ENCODE measurements around the gene TFAP2D. TPM values are rescaled to one million over a fixed set of nuclear protein-coding genes. Genes with fewer than 3 reads are reported as not detected.

TFAP2D gene
- total and polyA plus RNA-seq, 2 of the 4 experiments (the other 2 are of a cell fraction) = not detected

DNA sequence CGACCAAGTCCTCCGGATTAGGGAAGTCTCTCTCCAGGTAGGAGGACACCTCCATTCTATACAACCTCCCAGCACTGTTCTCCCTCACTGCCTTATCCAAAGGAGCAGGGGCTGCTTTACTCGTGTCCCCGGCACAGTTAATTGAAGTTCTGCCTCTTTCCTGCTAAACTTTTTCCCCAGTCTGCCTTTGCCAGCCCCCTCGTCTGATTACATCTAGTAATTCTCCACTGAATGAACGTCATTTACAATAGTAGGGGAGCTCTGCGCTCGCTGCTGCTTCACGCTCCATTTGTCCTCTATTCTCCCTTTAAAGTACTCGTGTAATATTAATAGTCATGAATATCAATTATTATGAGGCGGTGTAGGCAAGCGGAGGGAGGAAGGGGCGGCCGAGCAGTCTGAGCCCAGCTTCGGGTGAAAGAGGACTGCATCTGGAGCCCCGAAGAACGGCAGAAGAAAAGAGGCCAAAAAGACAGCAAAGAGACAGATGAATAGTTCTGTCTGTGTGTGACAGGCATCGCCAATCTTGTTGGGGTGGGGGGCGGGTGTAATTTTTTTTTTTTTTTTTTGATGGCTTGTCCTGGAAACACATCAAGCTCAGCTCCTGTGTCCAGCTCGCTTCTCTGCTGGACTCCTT is 108.2 kb downstream of the TFAP2D start:
- Histone ChIP-seq H4K91ac (ENCODE audit: insufficient read depth, low read depth, low read length) (no peak overlapping the region), H2BK15ac (ENCODE audit: low read depth, low read length) (no peak overlapping the region), H2AK5ac (ENCODE audit: low read depth, low read length) (no peak overlapping the region), H3K79me1 (ENCODE audit: low read depth in 1 of 2, low read length in 2 of 2) (no peaks in the 10 kb centered on the region), H3K56ac (ENCODE audit: extremely low read depth, insufficient read depth, low read length) (no peak overlapping the region), H3K14ac (replicated peaks; ENCODE audit: low read depth, low read length) (no peak overlapping the region), H3K4me2 (ENCODE audit: low read depth, low read length) (no peak overlapping the region), H2AFZ (replicated peaks; ENCODE audit: low read length, poor library complexity) (no peak overlapping the region), H2BK5ac (ENCODE audit: low read depth, low read length, poor library complexity, severe bottlenecking) (no peak overlapping the region), H3K18ac (ENCODE audit: low read depth, low read length) (no peak overlapping the region), H3K23ac (ENCODE audit: low read depth, low read length) (no peak overlapping the region; the same call in 1 of the 2 replicates), H4K5ac (ENCODE audit: low read depth, low read length) (no peak overlapping the region), H3K36me3 (ENCODE audit: control insufficient read depth, insufficient read depth, low read length) (no peaks in the 10 kb centered on the region), H3K4me1 (ENCODE audit: control insufficient read depth, insufficient read depth, low read length) (no peaks in the 10 kb centered on the region), H3K4ac (ENCODE audit: low read depth, low read length) (no peak overlapping the region), H3K9ac (ENCODE audit: low read depth, low read length) (no peak overlapping the region), H4K8ac (ENCODE audit: low read depth in 2 of 2, low read length in 2 of 2) (no peak overlapping the region), H3K27ac (ENCODE audit: insufficient read depth, low read length) (no peak overlapping the region), H2AK9ac (replicated peaks; ENCODE audit: low read depth, low read length, poor library complexity) (no peak overlapping the region), H3K27me3 (ENCODE audit: control insufficient read depth, insufficient read depth, low read length) (peaks cover 69% of the 10 kb centered on the region), H2BK20ac (ENCODE audit: low read depth, low read length) (no peak overlapping the region), H3K9me1 (ENCODE audit: insufficient read depth, low read length) (no peaks in the 10 kb centered on the region), H3K9me3 (ENCODE audit: control insufficient read depth, insufficient read depth, low read length) (no peaks in the 10 kb centered on the region; the same call in 1 of the 2 replicates), H2BK120ac (ENCODE audit: low read depth, low read length) (no peak overlapping the region), H4K20me1 (ENCODE audit: insufficient read depth, low read length) (no peaks in the 10 kb centered on the region), H3K4me3 (ENCODE audit: insufficient read depth, low read depth, low read length) (no peak overlapping the region)
- TF ChIP-seq MAZ (IDR thresholded peaks at IDR 0.05; ENCODE audit: borderline replicate concordance, low read depth, low read length) (no peak), MXI1 (IDR thresholded peaks at IDR 0.05; ENCODE audit: borderline replicate concordance, low read depth, low read length) (no peak), MAFK (IDR thresholded peaks at IDR 0.05; ENCODE audit: low read depth, low read length) (no peak), BHLHE40 (IDR thresholded peaks at IDR 0.05; ENCODE audit: low read depth, low read length) (no peak)
- TF ChIP-seq, protein P1, sequence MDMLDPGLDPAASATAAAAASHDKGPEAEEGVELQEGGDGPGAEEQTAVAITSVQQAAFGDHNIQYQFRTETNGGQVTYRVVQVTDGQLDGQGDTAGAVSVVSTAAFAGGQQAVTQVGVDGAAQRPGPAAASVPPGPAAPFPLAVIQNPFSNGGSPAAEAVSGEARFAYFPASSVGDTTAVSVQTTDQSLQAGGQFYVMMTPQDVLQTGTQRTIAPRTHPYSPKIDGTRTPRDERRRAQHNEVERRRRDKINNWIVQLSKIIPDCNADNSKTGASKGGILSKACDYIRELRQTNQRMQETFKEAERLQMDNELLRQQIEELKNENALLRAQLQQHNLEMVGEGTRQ (IDR thresholded peaks at IDR 0.05; ENCODE audit: low read depth, low read length) = no peak
- in situ Hi-C loops (cut with MboI; ENCODE audit: low sequenced_read_pairs) = loop anchor here (25.0 kb wide), 1 partner anchor 1191 kb away; no protein-coding TSS in a partner anchor
- intact Hi-C loops (cut with micrococcal nuclease) = no loop called here
- BruUV-seq (replicated peaks) = no TSS peak
- ATAC-seq (ENCODE audit: low read depth) (no peak), DNase-seq (no peak)
- dilution Hi-C loops (cut with HindIII; ENCODE audit: low sequenced_read_pairs, unreplicated experiment) = no loop called here
- ChIA-PET CTCF (no interaction called here), POLR2A (ENCODE audit: unreplicated experiment) (no interaction called here)
- WGBS, 2 experiments (ENCODE audit: extremely low coverage in 2 of 2, insufficient read length in 1 of 2) = 0% methylated on average over 3 of the region's 20 CpGs; no CpG with 5 or more reads in 1 of the 2 experiments
